Adipocyte (in vitro differentiated cells): ENCODE data around the gene HPCAL1.

Experiments used
- DNase-seq: peaks from one replicate; pipeline ENCODE4 v3.0.0-alpha.2; 2015; ENCODE audit warnings: low read depth
- H3K27me3 ChIP-seq: replicated peaks from 2 replicates; pipeline ENCODE4 v1.7.0; 2013; ENCODE audit warnings: mild to moderate bottlenecking, low read length, moderate library complexity; ENCODE audit not compliant: control insufficient read depth, insufficient read depth
- H3K36me3 ChIP-seq: 2 replicates; pipeline ENCODE4 v1.7.0; 2013; ENCODE audit warnings: low read length, mild to moderate bottlenecking, moderate library complexity; ENCODE audit not compliant: control insufficient read depth, insufficient read depth, severe bottlenecking
- H3K4me1 ChIP-seq: 2 replicates; pipeline ENCODE4 v1.7.0; 2013; ENCODE audit warnings: mild to moderate bottlenecking, low read length, moderate library complexity; ENCODE audit not compliant: control insufficient read depth, insufficient read depth
- H3K4me3 ChIP-seq: 2 replicates; pipeline ENCODE4 v1.7.0; 2013; ENCODE audit warnings: mild to moderate bottlenecking, low read length, moderate library complexity
- H3K9ac ChIP-seq: 2 replicates; pipeline ENCODE4 v1.7.0; 2013; ENCODE audit warnings: mild to moderate bottlenecking, low read length, moderate library complexity
- H3K9me3 ChIP-seq: 2 replicates; pipeline ENCODE4 v1.7.0; 2013; ENCODE audit warnings: mild to moderate bottlenecking, low read length, moderate library complexity; ENCODE audit not compliant: control insufficient read depth

Gene HPCAL1

DNA sequence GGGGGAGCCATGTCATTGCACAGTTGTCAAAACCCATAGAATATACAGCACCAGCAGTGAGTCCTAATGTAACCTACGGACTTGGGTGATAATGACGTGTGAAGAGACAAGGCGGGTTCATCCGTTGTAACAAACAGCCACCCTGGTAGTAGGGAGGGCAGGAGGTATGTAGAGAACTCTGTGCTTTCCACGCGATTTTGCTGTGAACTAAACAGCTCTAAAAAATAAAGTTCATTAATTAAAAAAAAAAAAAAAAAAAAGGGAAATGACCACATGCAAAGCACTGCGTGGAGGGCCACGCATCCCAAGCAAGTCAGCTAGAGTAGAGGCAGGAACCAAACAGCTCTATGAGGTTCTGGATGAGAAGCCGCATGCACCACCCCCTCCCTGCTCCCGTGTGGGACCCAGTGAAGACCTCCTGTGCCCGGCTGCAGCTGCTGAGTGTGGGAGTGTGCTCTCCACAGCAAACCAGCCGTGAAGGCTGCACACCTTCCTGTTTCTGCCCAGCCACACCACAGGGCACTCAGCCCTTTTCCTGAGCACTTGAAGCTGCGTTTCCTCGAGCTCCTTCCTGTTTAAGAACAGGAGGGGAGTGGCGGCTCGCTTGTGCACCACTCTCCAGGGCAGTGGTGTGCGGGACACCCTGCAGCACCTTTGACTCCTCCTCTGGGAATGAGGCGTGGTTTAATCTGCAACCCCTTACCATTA, 79.8 kb downstream of the HPCAL1 start:
- Histone ChIP-seq H3K9me3 (no peaks in the 10 kb centered on the region), H3K9ac (no peak overlapping the region), H3K4me3 (no peak overlapping the region), H3K36me3 (no peaks in the 10 kb centered on the region), H3K4me1 (peaks cover 7% of the 10 kb centered on the region), H3K27me3 (peaks cover 13% of the 10 kb centered on the region)
- no peak for DNase-seq

DNA sequence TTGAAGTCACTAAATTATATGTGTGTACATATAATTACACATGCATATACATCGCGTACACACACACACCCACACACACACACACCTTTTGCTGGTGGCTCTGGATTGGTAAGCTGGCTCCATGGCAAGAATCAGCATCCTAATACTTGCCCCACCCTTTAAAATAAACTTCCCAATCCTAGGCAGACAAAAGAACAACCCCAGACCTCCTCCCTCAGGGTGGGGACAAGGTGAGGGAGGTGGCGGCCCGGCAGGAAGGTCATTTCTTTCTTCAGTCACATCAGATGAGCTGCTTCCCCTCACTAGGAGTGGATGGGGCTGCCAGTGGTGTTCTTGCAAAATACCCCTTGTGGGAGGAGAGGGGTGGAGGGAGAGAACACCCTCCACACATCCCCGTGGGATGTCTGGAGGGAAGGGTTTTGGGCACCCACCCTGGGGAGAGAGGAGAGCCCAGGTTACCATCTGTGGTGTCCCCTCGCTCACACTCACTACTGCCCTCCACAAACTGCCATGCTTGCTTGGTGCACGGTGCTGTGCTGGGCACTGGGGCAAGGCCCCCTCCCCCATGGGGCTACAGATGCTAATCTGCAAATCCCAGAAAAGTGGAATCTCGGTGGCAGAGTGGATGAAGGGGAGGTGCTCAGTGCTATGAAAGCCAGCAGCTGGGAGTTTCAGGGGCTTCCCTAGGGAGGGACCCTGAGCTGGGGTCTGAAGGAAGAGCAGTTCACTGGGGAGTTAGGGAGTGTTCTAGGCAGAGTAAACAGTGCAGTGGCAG, 81.4 kb downstream of the HPCAL1 start:
- peaks cover 7% of the 10 kb centered on the region for H3K4me1 ChIP-seq
- H3K27me3 ChIP-seq = peaks cover 26% of the 10 kb centered on the region
- no peak overlapping the region for H3K9ac ChIP-seq
- no peaks in the 10 kb centered on the region for H3K9me3 ChIP-seq
- H3K4me3 ChIP-seq = no peak overlapping the region
- DNase-seq = no peak
- no peaks in the 10 kb centered on the region for H3K36me3 ChIP-seq

DNA sequence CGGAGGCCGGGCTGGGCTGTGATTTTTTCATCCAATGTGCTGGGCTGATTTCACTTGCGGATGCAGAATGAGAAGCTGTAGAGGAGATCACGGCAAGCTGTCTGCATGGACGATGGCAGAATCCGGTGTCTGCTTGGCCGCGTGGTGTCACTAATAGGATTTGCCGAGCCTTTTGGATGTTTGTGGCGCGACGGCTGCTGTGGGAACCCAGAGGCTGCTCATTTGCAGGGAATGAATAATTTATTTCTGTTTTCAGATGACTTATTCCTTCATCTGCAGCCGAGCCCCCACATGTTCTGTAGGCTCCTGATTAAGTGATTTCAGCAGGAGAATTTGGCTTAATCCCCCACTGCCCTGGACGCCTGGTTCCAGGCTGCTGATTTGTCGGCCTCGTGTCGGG, 82.8 kb downstream of the HPCAL1 start:
- Histone ChIP-seq H3K4me3 (no peak overlapping the region), H3K36me3 (no peaks in the 10 kb centered on the region), H3K4me1 (peaks cover 14% of the 10 kb centered on the region), H3K9ac (no peak overlapping the region), H3K9me3 (no peaks in the 10 kb centered on the region), H3K27me3 (peaks cover 31% of the 10 kb centered on the region)
- no peak for DNase-seq

DNA sequence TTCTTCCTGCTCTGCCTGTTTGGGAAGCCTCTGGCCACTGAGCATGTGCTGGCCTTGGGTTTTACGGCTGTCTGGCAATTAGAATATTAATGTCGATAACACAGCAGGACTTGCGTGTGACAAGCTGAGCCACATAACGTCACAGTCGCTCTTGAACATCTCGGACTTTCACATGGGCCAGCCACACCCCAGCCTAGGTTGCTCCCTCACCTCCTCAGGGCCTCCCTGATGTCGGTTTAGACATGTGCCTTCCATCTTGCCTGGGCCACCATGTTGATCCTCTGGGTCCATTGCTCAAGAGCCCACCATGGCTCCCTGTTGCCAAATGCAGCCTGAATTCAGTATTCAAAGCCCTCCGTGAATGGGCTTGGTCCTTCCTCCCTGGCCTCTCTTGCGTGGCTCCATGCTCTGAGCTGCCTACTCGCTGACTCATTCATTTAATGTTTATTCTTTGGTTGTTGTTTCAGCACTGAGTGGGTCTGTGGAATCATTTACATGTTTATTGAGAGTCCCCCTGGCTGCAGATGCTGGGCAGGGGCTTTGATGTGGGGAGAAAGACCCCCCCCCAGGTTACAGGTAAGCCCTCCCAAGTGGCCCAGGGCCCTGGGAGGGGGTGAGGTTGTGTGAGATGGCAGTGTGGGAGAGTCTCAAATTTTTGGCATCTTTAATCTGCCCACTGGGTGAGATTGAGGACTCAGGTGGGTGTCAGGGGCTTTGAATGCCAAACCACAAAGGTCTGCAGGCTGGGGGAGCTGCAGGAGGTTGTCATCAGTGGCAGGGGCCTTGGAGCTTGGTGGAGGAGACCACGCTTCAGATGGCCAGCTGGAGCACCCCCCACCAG, 83.4 kb downstream of the HPCAL1 start:
- peak; percentile 73 for DNase-seq
- no peak overlapping the region for H3K4me3 ChIP-seq

DNA sequence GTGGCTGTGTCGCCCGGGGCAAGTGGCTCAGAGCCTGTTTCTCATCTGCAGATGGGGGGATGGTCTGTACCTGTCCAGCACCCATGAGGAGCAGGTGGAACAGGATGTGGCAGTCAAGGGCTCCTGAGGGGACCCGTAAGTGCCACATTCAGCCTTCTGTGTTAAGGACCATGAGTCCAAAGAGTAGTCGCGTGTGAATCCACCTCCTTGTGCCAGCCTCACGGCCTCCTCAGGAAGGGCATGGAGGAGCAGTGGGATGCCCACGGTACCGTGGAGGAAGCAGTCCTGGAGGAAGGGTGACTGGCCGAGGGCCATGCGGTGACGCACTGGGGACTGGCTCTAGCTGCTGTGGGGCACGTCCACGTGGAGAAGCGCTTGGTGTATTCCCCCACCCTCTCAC, 84.3 kb downstream of the HPCAL1 start:
- DNase-seq = no peak

More for the DNA sequence above, 83.4 kb downstream of the HPCAL1 start:
- Histone ChIP-seq H3K36me3 (no peaks in the 10 kb centered on the region), H3K9me3 (no peaks in the 10 kb centered on the region), H3K27me3 (peaks cover 31% of the 10 kb centered on the region), H3K9ac (no peak overlapping the region), H3K4me1 (peaks cover 14% of the 10 kb centered on the region)

DNA sequence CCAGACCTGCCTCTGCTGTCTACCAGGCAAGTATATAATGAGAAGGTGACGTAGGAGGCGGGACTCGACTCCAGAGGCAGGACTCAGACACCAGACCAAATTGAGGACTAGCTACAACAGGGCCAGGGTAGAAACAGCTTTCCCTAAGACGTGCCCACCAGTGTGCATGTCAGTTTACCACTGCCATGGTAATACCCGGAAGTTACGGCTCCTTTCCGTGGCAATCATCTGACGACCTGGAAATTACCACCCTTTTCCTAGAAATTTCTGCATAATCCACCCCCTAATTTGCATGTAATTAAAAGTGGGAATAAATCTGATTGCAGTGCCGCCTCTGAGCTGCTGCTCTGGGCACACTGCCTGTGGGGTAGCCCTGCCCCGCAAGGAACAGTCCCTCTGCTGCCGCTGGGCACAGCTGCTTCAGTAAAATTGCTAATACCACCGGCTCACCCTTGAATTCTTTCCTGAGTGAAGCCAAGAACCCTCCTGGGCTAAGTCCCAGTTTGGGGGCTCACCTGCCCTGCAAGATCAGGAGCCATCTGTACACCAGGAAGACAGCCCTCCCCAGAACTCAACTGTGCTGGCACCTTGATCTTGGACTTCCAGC, 86.4 kb downstream of the HPCAL1 start:
- peaks cover 23% of the 10 kb centered on the region for H3K27me3 ChIP-seq
- no peaks in the 10 kb centered on the region for H3K36me3 ChIP-seq
- H3K9ac ChIP-seq = no peak overlapping the region
- H3K9me3 ChIP-seq = no peaks in the 10 kb centered on the region
- H3K4me3 ChIP-seq = no peak overlapping the region
- H3K4me1 ChIP-seq = peaks cover 14% of the 10 kb centered on the region
- no peak for DNase-seq

More for the DNA sequence above, 84.3 kb downstream of the HPCAL1 start:
- no peak overlapping the region for H3K4me3 ChIP-seq
- H3K9ac ChIP-seq = no peak overlapping the region
- no peaks in the 10 kb centered on the region for H3K9me3 ChIP-seq
- H3K36me3 ChIP-seq = no peaks in the 10 kb centered on the region
- H3K27me3 ChIP-seq = peaks cover 29% of the 10 kb centered on the region
- peaks cover 14% of the 10 kb centered on the region for H3K4me1 ChIP-seq

DNA sequence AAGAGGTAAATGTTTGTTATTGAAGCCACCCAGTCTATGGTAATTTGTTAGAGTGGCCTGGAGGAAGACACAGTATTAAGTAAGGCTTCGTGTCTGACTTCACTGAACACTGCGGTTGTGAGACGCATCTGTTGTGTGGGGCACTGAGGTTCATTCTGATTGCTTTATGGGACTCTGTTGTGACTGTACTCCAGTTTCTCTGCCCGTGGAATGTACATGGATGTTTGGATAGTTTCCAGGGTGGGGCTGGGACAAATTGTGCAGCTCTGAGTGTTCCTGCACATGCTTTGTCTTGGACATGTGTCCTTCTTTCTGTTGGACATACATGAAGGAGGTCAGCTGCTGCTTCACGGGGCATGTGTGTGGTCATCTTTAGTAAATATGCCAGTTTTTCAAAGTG, 86.9 kb downstream of the HPCAL1 start:
- no peaks in the 10 kb centered on the region for H3K9me3 ChIP-seq
- peaks cover 14% of the 10 kb centered on the region for H3K4me1 ChIP-seq
- H3K9ac ChIP-seq = no peak overlapping the region
- peak; percentile 48 for DNase-seq
- peaks cover 18% of the 10 kb centered on the region for H3K27me3 ChIP-seq
- H3K4me3 ChIP-seq = no peak overlapping the region
- H3K36me3 ChIP-seq = no peaks in the 10 kb centered on the region

DNA sequence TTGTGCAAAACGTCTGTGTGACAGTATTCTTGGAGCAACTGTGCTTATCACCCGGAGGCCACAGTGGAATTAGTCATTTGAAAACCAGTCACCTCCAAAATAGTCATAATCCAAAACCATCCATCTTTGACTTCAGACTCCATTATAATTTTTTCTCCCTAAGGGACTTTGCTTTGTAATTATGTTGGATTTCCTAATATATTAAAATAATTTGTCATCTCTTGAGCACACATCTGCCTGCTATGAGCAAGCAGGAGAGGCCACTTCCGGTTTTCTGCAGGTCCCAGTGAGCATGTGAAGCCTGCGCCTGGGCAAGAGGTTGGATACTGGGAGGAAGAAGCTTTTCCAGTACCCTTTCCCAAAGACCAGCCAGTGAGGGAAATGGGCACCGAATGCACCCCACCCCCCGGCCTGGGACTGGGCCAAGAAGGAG, 87.7 kb downstream of the HPCAL1 start:
- H3K27me3 ChIP-seq = peaks cover 18% of the 10 kb centered on the region
- no peak for DNase-seq
- peaks cover 14% of the 10 kb centered on the region for H3K4me1 ChIP-seq
- no peak overlapping the region for H3K4me3 ChIP-seq
- H3K9me3 ChIP-seq = no peaks in the 10 kb centered on the region
- no peak overlapping the region for H3K9ac ChIP-seq
- H3K36me3 ChIP-seq = no peaks in the 10 kb centered on the region

DNA sequence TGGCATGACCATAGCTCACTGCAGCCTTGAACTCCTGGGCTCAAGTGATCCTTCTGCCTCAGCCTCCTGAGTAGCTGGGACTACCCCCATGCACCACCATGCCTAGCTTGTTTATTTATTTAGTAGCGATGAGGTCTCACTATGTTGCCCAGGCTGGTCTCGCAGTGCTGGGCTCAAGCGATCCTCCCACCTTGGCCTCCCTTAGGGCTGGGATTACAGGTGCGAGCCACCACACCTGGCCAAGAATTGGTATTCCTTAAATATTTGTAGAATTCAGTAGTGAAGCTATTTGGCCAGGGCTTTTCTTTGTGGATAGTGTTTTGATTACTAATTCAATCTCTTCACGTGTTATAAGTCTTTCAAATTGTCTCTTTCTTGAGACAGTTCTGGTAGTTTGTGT, 89.4 kb downstream of the HPCAL1 start:
- peaks cover 35% of the 10 kb centered on the region for H3K27me3 ChIP-seq
- H3K9me3 ChIP-seq = no peaks in the 10 kb centered on the region
- no peak overlapping the region for H3K9ac ChIP-seq
- H3K4me1 ChIP-seq = peaks cover 11% of the 10 kb centered on the region
- no peak for DNase-seq
- H3K36me3 ChIP-seq = no peaks in the 10 kb centered on the region
- H3K4me3 ChIP-seq = no peak overlapping the region

DNA sequence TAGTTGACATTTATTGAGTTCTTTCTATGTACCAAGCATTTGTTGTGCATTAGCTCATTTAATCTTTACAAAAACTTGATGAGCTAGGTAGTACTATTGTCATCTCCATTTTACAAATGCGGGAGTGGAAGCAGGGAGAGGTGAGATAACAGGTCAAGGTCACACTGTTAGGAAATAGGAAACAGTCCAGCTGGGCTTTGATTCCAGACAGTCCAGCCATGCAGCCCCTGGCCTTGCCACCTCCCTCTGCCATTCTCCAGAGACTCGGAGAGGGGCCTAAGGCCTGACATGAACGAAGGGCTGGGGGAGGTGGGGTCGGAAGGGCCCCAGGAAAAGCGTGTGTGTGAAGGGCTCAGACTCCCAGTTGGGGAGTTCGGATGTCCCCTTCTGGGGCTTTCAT, 89.8 kb downstream of the HPCAL1 start:
- no peaks in the 10 kb centered on the region for H3K9me3 ChIP-seq
- peaks cover 39% of the 10 kb centered on the region for H3K27me3 ChIP-seq
- H3K4me1 ChIP-seq = peaks cover 11% of the 10 kb centered on the region
- H3K9ac ChIP-seq = no peak overlapping the region
- no peak for DNase-seq
- no peaks in the 10 kb centered on the region for H3K36me3 ChIP-seq
- no peak overlapping the region for H3K4me3 ChIP-seq
